ENCODE results near the gene CD46. TPM values are rescaled to one million over a fixed set of nuclear protein-coding genes. Genes with fewer than 3 reads are reported as not detected.
"Not testable (repeated sequence)": the region's sequence is repeated elsewhere in the genome, so short reads cannot be mapped to it uniquely, and the experiment has no call there.

Gene CD46
- total RNA-seq, 4 donors from 2014 or later = 65.5 to 209 (median 180) TPM

DNA sequence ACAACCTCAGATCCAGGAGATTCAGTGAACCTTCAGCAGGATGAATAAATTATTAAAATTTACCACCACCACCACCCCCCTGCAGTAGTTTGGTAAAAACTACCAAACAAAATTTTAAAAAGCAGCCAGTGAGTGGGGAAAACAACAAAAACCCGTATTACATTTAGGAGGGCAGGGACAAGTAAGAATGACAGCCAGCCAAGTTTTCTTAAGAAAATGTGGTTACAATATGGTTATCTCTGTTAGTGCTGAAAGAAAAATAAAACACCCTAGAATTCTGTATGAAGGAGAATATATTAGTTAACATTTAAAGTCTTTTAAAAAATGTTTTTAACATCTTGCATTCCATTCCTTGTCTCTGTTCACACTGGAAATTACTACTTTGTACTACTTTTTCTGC, 14.7 kb downstream of the CD46 start:
- Histone ChIP-seq H3K9me3 (no peaks in the 10 kb centered on the region), H3K4me1 (no peaks in the 10 kb centered on the region), H3K27me3 (no peaks in the 10 kb centered on the region), H3K27ac (no peak overlapping the region), H3K4me3 (no peak overlapping the region), H3K36me3 (peaks cover 0 to 71% (median 20%) of the 10 kb centered on the region in 4 donors)
- in situ Hi-C loops (cut with MboI; ENCODE audit: low pct_ligation_motif_present in 1 of 4, low pct_unique_long_range_greater_than_20kb in 1 of 4, low sequenced_read_pairs in 3 of 4) (no loop called here), intact Hi-C loops (cut with DNase I; ENCODE audit: low total_unique reads) (no loop called here)
- WGBS, 2 donors (ENCODE audit: low coverage in 1 of 2) = 63 to 85% methylated on average over 1 of the region's 1 CpG
- TF ChIP-seq, protein P1, sequence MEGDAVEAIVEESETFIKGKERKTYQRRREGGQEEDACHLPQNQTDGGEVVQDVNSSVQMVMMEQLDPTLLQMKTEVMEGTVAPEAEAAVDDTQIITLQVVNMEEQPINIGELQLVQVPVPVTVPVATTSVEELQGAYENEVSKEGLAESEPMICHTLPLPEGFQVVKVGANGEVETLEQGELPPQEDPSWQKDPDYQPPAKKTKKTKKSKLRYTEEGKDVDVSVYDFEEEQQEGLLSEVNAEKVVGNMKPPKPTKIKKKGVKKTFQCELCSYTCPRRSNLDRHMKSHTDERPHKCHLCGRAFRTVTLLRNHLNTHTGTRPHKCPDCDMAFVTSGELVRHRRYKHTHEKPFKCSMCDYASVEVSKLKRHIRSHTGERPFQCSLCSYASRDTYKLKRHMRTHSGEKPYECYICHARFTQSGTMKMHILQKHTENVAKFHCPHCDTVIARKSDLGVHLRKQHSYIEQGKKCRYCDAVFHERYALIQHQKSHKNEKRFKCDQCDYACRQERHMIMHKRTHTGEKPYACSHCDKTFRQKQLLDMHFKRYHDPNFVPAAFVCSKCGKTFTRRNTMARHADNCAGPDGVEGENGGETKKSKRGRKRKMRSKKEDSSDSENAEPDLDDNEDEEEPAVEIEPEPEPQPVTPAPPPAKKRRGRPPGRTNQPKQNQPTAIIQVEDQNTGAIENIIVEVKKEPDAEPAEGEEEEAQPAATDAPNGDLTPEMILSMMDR (IDR thresholded peaks at IDR 0.05) = no peak
- TF ChIP-seq POLR2A (IDR thresholded peaks at IDR 0.05) (no peak), EP300 (IDR thresholded peaks at IDR 0.05; ENCODE audit: low read depth) (no peak), POLR2AphosphoS5 (IDR thresholded peaks at IDR 0.05) (no peak)
- no peak for DNase-seq

DNA sequence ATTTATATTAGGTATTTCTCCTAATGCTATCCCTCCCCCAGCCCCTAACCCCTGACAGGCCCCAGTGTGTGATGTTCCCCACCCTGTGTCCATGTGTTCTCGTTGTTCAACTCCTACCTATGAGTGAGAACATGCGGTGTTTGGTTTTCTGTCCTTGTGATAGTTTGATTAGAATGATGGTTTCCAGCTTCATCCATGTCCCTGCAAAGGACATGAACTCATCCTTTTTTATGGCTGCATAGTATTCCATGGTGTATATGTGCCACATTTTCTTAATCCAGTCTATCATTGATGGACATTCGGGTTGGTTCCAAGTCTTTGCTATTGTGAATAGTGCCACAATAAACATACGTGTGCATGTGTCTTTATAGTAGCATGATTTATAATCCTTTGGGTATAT, 18.7 kb downstream of the CD46 start:
- WGBS, 2 donors (ENCODE audit: low coverage in 1 of 2) = 100% methylated on average over 4 of the region's 4 CpGs; no CpG with 5 or more reads in 1 of the 2 donors
- DNase-seq; H3K9me3 ChIP-seq; in situ Hi-C loops (cut with MboI; ENCODE audit: low pct_ligation_motif_present in 1 of 4, low pct_unique_long_range_greater_than_20kb in 1 of 4, low sequenced_read_pairs in 3 of 4); H3K4me1 ChIP-seq; H3K27me3 ChIP-seq; H3K4me3 ChIP-seq; intact Hi-C loops (cut with DNase I; ENCODE audit: low total_unique reads); H3K27ac ChIP-seq: not testable (repeated sequence)
- H3K36me3 ChIP-seq = peaks cover 0 to 47% (median 7%) of the 10 kb centered on the region in 4 donors

DNA sequence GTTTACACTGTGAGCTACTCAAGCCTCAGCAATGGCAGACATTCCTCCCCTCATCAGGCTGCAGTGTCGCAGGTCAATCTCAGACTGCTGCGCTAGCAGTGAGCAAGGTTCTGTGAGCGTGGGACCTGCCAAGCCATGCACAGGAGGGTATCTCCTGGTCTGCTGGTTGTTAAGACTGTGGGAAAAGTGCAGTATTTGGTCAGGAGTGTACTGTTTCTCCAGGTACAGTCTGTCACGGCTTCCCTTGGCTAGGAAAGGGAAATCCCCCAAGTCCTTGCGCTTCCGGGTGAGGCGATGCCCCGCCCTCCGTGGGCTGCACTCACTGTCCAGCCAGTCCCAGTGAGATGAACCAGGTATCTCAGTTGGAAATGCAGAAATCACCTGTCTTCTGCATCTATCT, 24.2 kb downstream of the CD46 start:
- peaks cover 0 to 32% (median 11%) of the 10 kb centered on the region in 4 donors for H3K36me3 ChIP-seq
- WGBS, 2 donors (ENCODE audit: low coverage in 1 of 2) = 34 to 88% methylated on average over 3 to 9 of the region's 9 CpGs
- DNase-seq; H3K4me3 ChIP-seq; intact Hi-C loops (cut with DNase I; ENCODE audit: low total_unique reads); H3K27me3 ChIP-seq; H3K9me3 ChIP-seq; in situ Hi-C loops (cut with MboI; ENCODE audit: low pct_ligation_motif_present in 1 of 4, low pct_unique_long_range_greater_than_20kb in 1 of 4, low sequenced_read_pairs in 3 of 4); H3K4me1 ChIP-seq; H3K27ac ChIP-seq: not testable (repeated sequence)

DNA sequence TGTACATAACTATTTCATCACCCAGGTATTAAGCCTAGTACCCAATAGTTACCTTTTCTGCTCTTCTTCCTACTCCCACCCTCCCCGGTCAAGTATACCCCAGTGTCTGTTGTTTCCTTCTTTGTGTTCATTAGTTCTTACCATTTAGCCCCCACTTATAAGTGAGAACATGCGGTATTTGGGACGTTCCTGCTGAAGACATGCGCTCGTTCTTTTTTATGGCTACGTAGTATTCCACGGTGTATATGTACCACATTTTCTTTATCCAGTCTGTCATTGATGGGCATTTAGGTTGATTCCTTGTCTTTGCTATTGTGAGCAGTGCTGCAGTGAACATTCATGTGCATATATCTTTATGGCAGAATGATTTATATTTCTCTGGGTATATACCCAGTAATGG, 25.6 kb downstream of the CD46 start:
- intact Hi-C loops (cut with DNase I; ENCODE audit: low total_unique reads); H3K9me3 ChIP-seq; DNase-seq; H3K4me3 ChIP-seq; H3K27me3 ChIP-seq; H3K4me1 ChIP-seq; in situ Hi-C loops (cut with MboI; ENCODE audit: low pct_ligation_motif_present in 1 of 4, low pct_unique_long_range_greater_than_20kb in 1 of 4, low sequenced_read_pairs in 3 of 4); H3K27ac ChIP-seq: not testable (repeated sequence)
- H3K36me3 ChIP-seq = peaks cover 0 to 31% (median 11%) of the 10 kb centered on the region in 4 donors
- 96 to 97% methylated on average over 7 of the region's 7 CpGs for WGBS, 2 donors (ENCODE audit: low coverage in 1 of 2)

DNA sequence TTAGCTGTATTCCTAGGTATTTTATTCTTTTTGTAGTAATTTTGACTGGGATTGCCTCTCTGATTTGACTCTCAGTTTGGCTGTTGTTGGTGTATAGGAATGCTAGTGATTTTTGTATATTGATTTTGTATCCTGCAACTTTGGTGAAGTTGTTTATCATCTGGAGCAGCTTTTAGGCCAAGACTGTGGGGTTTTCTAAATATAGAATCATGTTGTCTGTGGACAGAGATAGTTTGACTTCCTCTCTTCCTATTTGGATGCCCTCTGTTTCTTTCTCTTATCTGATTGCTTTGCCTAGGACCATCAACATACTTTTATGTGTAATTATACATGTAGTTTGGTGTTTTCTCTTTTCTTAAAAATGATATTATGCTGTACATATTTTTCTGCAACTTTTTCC, 27.2 kb downstream of the CD46 start:
- no peak overlapping the region for H3K27ac ChIP-seq
- H3K4me1 ChIP-seq = no peaks in the 10 kb centered on the region
- H3K27me3 ChIP-seq = no peaks in the 10 kb centered on the region
- H3K4me3 ChIP-seq = no peak overlapping the region
- peaks cover 0 to 35% (median 14%) of the 10 kb centered on the region in 4 donors for H3K36me3 ChIP-seq
- in situ Hi-C loops (cut with MboI; ENCODE audit: low pct_ligation_motif_present in 1 of 4, low pct_unique_long_range_greater_than_20kb in 1 of 4, low sequenced_read_pairs in 3 of 4) = no loop called here
- H3K9me3 ChIP-seq = no peaks in the 10 kb centered on the region
- DNase-seq = no peak
- intact Hi-C loops (cut with DNase I; ENCODE audit: low total_unique reads) = no loop called here
- TF ChIP-seq, protein P1 (IDR thresholded peaks at IDR 0.05) = no peak
- TF ChIP-seq POLR2AphosphoS5 (IDR thresholded peaks at IDR 0.05) (no peak), EP300 (IDR thresholded peaks at IDR 0.05; ENCODE audit: low read depth) (no peak), POLR2A (IDR thresholded peaks at IDR 0.05) (no peak)

DNA sequence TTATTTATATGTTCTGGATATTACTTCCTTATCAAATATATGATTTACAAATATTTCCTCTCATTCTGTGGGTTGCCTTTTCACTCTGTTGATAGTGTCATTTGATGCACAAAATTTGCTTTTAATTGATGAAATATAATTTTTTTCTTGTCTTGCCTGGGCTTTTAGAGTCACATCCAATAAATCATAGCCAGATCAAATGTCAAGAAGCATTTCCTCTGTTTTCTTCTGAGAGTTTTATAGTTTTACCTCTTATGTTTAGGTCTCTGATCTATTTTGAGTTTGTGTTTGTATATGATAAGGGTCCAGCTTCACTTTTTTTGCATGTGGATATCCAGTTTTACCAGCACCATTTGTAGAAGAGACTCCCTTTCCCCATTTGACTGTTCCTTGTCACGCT, 29.5 kb downstream of the CD46 start:
- Histone ChIP-seq H3K4me1 (no peaks in the 10 kb centered on the region), H3K27me3 (no peaks in the 10 kb centered on the region), H3K9me3 (no peaks in the 10 kb centered on the region), H3K27ac (no peak overlapping the region), H3K36me3 (peaks cover 0 to 32% (median 15%) of the 10 kb centered on the region in 4 donors), H3K4me3 (no peak overlapping the region)
- WGBS, 2 donors (ENCODE audit: low coverage in 1 of 2) = 89 to 100% methylated on average over 1 of the region's 1 CpG
- in situ Hi-C loops (cut with MboI; ENCODE audit: low pct_ligation_motif_present in 1 of 4, low pct_unique_long_range_greater_than_20kb in 1 of 4, low sequenced_read_pairs in 3 of 4) (no loop called here), intact Hi-C loops (cut with DNase I; ENCODE audit: low total_unique reads) (no loop called here)
- DNase-seq = no peak
- TF ChIP-seq POLR2AphosphoS5 (IDR thresholded peaks at IDR 0.05) (no peak), EP300 (IDR thresholded peaks at IDR 0.05; ENCODE audit: low read depth) (no peak), POLR2A (IDR thresholded peaks at IDR 0.05) (no peak)
- TF ChIP-seq, protein P1 (IDR thresholded peaks at IDR 0.05) = no peak
